Panc1 (cell line): ENCODE data around the gene POLR2F.

Source experiments
- CTCF ChIP-seq: fragments of 450-650 bp; IDR thresholded peaks from 2 replicates; pipeline ENCODE4 v1.5.1; 2017; ENCODE audit warnings: mild to moderate bottlenecking
- POLR2AphosphoS5 ChIP-seq: IDR thresholded peaks from 2 replicates; pipeline ENCODE4 v1.6.1; 2012; ENCODE audit warnings: mild to moderate bottlenecking, low read depth, low read length, moderate library complexity
- REST ChIP-seq, 2 experiments: IDR thresholded peaks; 2 replicates each; pipeline ENCODE4 v1.6.1; 2011 to 2012; ENCODE audit warnings: low read depth in 2 of 2, control low read depth in 1 of 2, low read length in 1 of 2, mild to moderate bottlenecking in 1 of 2, moderate library complexity in 1 of 2; ENCODE audit not compliant: insufficient read depth in 1 of 2
- SIN3A ChIP-seq: IDR thresholded peaks from 2 replicates; pipeline ENCODE4 v1.6.1; 2012; ENCODE audit warnings: low read depth, mild to moderate bottlenecking, low read length, moderate library complexity, borderline replicate concordance; ENCODE audit not compliant: insufficient read depth
- TCF7L2 ChIP-seq: IDR thresholded peaks from 2 replicates; pipeline ENCODE4 v1.6.1; 2011; ENCODE audit warnings: mild to moderate bottlenecking, low read depth, low read length, inconsistent platforms

GRCh38 chr22:37951305-37951704, 2.2 kb upstream of the POLR2F start:
- no peak for TF ChIP-seq CTCF
- no peak for TF ChIP-seq POLR2AphosphoS5
- TF ChIP-seq REST (IDR thresholded peaks at IDR 0.05; ENCODE audit: insufficient read depth in 1 of 2, low read depth in 2 of 2, low read length in 1 of 2): no peak
- no peak for TF ChIP-seq TCF7L2
- TF ChIP-seq SIN3A: no peak
